Stimulated activated CD8-positive, alpha-beta memory T cell treated with anti-CD3 and anti-CD28 coated beads, Interleukin-4, amount 100 ng/mL, for 24 hours (primary cell): ENCODE data around the gene FOXN1.

ENCODE experiments used
- DNase-seq: peaks from one replicate; pipeline ENCODE4 v3.0.0-alpha.2; 2020; ENCODE audit warnings: low read depth

FOXN1 gene

DNA sequence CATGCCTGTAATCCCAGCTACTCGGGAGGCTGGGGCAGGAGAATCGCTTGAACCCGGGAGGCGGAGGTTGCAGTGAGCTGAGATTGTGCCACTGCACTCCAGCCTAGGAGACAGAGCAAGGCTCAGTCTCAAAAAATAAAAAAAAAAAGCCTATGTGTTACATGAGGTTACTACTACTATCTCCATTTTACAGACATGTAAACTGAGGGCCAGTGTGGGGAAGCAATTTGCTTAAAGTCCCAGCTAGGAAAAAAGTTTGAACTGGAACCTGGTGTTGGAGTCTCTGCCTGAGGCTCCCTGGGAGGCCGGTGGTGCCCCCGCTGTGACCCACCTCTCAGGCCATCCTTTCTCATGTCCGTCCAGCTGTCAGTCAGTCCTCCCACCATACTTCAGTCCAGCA lies 28.2 kb upstream of the FOXN1 start:
- DNase-seq, result no peak

GRCh38 chr17:28478712-28479615 lies 27.2 kb upstream of the FOXN1 start:
- no peak for DNase-seq

DNA sequence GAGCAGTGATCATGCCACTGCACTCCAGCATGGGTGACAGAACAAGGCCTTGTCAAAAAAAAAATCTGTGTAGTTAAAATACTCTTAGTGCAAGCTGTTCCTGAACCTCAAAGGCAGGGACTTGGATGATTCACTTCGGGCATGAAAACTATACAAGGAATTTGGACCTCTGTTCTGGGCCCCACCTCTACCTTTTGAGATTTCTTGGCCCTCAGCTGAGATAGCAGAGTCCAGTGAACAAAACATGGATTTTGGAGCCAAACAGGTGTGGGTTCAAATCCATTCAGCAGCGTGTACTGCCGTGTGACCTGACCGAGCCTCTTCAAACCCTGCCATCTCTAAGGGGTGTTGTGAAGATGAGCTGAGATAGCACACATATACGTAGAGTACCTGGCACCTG lies 25.9 kb upstream of the FOXN1 start:
- DNase-seq, result no peak

DNA sequence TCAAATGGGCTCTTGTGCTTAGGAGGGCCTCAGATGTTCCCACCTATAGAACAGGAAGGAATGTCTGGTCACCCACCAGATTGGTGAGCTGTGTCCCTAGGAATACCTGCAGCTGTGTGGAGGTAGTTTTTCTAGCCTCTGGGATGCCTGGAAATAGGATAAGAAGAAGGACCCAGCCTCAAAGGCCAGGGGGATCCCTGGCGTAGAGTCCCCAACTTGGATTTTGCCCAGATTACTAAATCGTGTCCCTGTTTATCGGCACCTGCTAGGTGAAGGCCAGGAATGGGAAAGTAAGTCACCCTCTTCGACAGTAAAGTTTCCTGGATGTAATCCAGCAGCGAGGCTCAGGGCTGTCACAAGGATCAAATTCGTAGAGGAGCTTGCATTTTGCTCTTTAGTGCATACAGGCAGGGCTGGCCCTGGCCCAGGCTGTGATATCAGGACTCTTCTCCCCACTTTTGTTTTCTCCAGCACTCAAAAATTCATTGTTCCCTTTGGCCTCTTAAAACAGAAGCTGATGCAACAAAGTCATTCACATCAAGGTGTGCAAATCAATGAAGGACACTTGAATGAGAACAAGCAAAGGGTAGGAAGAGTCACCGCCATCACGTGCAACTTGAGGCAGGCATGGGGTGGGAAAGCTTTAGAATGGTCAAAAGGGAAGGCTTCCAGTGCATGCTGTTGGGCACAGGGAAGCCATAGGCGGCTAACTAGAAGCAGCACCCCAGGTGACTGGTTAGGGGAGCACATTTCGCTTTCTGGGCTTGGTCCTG lies 25.2 kb upstream of the FOXN1 start:
- no peak for DNase-seq

DNA sequence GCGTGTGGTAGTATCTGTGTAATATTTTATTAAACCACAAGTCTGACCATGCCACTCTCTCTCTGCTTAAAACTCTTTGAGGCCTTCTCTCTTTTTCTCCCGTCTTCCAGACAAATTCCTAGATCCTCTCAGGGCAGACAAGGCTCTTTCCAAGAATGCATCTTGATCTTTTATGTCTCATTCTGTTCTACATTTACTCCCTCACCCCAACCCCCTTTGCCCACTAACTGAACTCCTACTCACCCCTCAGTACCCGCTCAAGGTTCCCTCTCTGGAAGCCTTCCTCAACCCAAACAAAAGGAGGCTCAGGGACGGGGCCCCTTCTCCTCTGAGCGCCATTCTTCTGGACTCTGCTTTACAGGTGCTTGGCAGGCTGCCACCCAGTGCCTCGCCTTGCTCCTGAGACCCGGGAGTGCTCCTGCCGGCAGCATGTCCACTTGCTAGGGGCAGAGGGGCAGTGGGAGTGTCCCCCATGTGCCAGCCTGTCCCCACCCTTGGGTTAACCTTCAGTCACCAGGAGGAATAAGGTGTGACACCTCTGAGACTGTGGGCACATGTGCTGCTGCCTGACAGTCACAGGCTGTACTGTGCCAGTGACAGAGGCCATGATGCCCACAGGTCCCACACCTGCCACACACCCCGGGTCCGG lies 23.5 kb upstream of the FOXN1 start:
- no peak for DNase-seq

- no peak for DNase-seq
Observed at GRCh38 chr17:28484296-28484695, 21.9 kb upstream of the FOXN1 start.

DNA sequence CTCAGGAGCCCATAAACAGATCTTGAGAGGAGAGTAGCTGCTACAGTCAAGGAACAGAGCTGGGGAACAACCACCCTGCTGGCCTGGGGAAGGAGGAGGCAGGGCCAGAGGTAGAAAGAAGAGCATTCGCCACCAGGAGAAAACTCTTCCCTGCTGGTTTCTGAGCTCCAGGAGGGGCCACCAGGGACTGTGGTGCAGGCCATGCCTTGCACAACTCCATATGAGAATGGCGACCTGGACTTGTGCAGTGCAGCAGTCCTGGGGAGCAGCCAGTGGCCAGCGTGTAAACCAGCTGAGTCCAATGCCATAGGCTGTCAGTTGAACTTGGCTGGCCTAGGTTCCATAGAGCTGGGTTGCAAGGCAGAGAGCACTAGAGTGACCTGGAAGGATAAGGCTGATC lies 21.1 kb upstream of the FOXN1 start:
- no peak for DNase-seq

GRCh38 chr17:28487881-28488532 lies 18.1 kb upstream of the FOXN1 start:
- no peak for DNase-seq

DNA sequence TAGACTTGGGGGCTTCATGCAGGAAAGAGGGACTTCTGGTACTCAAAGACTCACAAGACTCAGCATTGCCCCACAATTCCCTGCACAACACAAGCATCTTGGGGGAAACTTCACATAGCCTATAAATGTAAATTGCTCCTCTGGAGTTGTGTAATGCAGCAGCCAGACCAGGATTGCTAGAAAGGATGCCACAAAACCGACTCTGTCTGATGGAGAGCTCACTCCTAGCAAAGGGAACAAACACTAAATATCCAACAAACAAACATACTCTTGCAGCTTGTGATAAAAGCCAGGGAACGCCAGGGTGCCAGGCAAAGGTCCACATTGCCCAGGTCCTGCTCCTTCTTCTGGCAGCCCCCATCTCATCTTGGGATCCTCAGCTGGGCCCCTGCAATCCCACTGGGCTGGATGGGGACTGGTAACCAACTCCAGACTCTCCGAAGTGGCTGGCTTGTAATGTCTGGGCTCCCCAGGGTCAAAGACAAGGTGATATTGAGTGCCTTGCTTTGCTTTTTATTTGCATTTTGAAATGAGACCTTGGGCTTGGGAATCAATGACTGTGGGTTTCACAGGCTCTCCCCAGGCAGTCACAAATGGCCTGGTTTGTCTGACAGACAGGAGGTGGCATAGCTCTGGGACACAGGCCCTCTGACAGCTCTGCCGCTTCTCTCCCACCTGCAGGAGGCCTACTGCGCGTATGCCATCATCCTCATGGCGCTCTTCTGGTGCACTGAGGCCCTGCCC lies 17.4 kb upstream of the FOXN1 start:
- no peak for DNase-seq

- no peak for DNase-seq
Observed at GRCh38 chr17:28491286-28491685, 14.9 kb upstream of the FOXN1 start.

DNA sequence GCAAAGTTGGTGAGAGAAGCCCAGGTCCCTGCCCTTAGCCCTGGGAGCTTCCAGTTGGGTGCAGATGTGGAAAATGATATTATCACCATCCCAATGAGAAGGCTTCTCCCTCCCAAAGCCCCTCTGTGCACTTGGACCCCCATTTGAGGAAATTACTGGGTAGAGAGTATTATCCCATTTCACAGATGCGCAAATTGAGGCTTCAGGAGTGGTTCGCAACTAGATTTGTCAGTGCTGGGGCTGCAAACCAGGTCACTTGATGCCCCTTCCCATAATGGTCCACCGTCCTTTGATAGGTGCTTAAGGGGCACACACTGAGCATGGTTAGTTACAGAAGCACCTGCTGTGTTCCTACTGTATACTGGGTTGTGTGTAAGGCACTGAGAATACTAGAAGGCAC lies 14.3 kb upstream of the FOXN1 start:
- no peak for DNase-seq

DNA sequence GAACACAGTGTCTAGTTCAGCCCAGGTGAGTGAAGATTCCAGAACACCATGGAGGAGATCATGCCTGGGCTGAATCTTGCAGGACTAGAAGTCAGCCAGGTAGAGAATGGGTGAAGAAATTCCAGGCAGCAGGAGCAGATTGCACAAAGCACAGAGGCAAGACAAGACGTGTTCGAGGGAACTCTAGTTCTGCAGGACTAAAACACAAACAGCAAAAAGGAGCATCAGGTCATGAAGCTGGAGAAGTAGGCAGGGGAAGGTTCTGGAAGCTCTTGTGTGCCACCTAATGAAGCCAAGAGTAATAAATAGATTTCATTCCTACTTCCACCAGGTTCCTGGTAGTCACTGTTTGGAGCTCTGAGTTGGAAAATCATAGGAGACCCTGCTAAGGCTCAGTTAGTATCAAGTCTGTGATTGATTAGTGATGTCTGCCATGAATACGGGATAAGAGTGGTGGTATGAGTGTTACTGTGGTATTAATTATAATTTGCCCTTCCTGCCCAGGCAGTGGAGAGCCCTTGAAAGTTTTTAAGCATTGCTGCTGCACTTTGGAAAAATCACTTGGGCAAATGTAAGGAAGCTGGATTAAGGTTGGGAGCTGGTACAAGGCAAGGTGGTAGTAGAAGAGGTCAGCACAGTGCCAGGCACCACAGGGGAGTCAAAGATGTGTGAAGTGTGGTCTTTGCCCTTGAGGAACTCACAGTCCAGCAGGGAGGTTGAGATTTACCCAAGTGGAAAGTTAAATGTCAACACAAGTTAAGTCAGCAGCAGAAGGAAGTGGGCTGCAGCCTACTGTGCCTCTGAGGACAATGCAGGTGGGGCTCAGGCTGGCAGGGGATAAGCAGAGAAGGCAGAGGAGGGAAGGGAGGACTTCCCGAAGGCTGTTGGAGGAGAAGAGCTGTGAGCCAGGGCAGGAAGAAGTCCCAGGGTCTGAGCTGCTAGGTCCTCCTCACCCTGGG lies 13.5 kb upstream of the FOXN1 start:
- no peak for DNase-seq

DNA sequence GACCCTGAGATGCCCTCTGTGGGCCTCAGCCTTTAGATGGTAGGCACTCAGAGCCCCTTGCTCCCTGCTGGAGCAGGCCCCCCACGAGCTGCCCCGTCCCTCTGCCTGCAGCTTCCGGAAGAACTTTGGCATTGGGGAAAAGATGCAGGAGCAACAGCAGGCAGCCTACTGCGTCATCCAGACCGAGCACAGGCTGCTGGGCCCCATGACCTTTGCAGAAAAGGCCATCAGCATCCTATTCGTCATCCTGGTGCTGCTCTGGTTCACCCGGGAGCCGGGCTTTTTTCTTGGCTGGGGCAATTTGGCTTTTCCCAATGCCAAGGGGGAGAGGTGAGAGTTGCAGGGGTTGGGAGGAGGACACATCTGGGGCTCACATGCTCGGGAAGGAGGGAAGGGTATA lies 12.7 kb upstream of the FOXN1 start:
- no peak for DNase-seq

DNA sequence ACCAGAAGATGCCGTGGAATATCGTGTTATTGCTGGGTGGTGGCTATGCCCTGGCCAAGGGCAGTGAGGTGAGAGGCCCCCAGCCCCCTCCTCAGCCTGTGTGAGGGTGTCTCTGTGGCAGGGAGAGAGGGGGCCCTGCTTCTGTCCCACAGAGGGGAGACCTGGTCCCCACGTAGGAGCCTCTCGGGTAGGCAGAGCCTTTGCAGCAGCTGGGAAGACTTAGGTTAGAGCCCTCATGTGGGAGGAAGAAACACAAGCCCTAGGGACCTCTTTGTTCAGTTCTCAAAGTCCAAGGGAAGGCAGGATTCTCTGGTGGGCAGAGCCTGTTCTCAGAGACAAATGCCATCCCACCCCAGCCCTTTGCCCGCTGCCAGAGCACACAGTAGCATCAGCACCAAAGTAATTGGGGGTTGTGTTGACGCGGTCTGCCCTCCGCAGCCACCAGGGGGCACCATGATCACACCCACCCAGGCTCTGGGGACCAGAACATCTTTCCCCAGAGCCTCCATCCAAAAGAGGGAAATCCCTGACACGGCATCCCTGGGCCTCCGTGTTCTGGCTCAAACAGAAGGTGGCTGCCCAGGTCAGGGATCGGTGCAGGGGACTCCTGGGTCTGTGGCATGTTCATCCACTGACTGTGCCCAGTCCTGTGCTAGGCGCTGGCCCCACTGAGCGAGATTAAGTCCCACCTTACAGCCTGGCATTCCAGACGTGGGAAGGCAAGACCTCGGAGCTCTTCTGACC lies 11.5 kb upstream of the FOXN1 start:
- DNase-seq, result peak; percentile 74

DNA sequence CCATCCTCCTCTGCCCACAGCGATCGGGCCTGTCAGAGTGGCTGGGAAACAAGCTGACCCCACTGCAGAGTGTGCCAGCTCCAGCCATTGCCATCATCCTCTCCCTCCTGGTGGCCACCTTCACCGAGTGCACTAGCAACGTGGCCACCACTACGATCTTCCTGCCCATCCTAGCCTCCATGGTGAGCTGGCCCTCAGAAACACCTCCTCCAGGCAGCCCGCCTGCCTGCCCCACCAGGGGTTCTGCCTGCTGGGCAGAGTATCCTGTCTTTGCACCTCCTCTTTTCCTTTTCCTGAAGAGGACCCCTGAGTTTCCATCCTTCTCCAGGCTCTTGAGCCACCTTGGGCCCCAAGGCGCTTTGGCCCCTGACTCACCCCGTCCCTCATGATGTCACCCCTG lies 10.5 kb upstream of the FOXN1 start:
- DNase-seq, result no peak

DNA sequence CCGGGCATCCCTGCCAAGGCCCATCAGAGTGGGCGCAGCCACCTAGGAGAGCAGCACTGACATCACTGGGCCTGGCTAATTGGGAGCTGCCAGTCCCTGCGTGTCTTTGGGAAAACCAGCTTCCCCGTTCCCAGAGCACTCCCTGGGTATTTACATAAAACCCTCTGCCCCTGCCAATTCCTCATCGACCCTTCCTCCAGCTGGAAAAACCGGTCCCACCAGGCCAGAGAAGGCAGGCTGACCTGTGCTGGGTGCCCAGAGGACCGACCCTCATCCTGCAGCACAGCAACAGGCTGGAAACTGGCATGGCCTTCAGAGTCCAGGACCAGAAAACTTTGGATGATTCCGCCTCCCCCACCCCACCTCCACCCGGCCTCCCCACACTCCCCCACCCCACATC lies 8.2 kb upstream of the FOXN1 start:
- no peak for DNase-seq

DNA sequence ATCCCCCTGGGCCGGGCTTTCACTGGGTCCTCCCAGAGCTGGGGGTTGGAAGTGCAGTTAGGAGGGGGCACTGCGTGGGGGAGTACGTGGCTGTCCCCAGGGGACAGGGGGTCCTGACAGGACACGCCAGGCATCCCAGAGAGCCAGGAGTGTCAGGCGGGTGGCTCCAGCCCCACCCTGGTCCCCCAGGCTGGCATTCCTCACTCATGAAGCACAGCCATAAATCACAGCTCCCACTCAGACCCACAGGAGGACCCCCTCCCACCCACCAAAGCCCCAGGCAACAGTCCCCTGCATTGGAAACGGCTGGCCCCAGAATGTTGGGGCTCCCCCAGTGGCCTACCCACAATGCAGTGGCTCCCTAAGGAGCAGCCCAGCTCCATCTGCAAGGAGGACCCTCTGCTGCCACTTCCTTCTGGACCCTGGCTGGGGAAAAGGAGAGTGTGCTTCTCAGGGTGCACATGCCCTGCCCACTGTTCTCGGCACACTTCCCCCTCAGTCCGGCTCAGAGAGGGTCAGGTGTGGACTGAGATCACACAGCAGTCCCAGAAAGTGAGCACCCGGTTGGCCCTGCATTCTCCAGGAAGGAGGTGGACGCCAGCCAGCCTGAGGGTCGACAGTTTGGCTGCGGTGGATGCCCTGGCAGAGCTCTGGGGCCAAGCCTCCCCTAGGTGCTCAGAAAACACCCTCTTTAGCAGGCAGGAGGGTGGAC lies 7.3 kb upstream of the FOXN1 start:
- DNase-seq, result no peak

GRCh38 chr17:28499364-28499664 lies 6.8 kb upstream of the FOXN1 start:
- no peak for DNase-seq

- DNase-seq, result no peak
Observed at GRCh38 chr17:28499684-28500357, 6.3 kb upstream of the FOXN1 start.
